Kidney epithelial cell (primary cell): ENCODE measurements around the gene NRARP. TPM values are rescaled to one million over a fixed set of nuclear protein-coding genes. Genes with fewer than 3 reads are reported as not detected.

Experiments
- DNase-seq: peaks from one replicate; pipeline ENCODE4 v3.0.0-alpha.2; 2010; ENCODE audit warnings: low read depth
- H3K27me3 ChIP-seq: 2 replicates; pipeline ENCODE4 v1.6.0; 2011; ENCODE audit warnings: low read length; ENCODE audit not compliant: control insufficient read depth, insufficient read depth
- H3K36me3 ChIP-seq: 2 replicates; pipeline ENCODE4 v1.5.1; 2011; ENCODE audit warnings: low read length; ENCODE audit not compliant: control insufficient read depth, insufficient read depth
- H3K4me3 ChIP-seq: 2 replicates; pipeline ENCODE4 v1.5.1; 2011; ENCODE audit warnings: low read depth, mild to moderate bottlenecking, control low read depth, low read length
- total RNA-seq: library from RNA; depleted of rRNA; stranded (reverse); fragments of >200 nt; gene quantifications from 2 replicates; pipeline ENCODE4 v1.2.3, GENCODE V29; 2015
- TF ChIP-seq, protein P1 (sequence below): IDR thresholded peaks from 2 replicates; pipeline ENCODE4 v1.5.1; 2011; ENCODE audit warnings: mild to moderate bottlenecking, moderate library complexity, low read length, control low read depth, inconsistent platforms; ENCODE audit not compliant: insufficient read depth, poor library complexity, severe bottlenecking

The NRARP gene
- total RNA-seq, 1 donor from 2014 or later: 8.4 TPM

DNA sequence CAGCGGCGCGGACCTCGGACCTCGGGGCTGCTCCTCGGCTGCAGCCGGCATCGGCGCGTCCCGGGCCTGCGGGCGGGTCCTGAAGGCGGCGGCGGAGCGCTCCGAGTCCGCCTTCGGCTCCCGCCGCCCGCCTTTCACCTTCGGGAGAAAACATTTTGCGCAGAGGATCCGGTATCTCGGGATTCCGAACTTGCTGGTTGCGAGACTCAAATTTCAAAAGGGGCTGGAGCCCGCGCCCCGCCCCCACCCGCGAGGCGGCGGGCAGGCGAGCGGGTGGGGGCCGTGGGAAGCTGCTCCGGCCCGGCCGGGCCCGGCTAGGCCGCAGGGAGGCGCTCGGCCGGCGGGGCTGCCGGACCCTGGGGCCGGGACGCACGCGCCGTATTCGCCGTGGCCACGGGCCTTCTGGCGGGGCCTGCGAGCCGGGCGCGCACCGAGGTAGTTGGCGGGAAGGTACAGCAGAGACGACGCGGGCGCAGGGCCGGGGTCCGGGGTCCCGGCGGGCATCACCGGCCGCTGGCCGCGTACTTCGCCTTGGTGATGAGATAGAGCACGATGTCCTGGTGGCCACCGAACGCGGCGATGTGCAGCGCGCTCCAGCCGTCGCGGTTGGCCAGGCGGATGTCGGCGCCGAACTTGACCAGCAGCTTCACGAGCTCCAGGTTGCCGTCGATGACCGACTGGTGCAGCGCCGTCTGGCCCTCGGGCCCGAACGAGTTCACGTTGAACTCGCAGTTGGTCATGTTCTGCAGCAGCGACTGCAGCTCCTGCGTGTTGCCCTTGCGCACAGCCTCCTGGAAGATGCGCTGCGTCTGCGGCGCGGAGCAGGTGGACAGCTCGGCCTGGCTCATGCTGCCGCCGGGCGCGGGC lies 757 bp downstream of the NRARP start:
- Histone ChIP-seq H3K36me3 (no peaks in the 10 kb centered on the region), H3K4me3 (peak overlapping the region; percentile 33), H3K27me3 (peaks cover 36% of the 10 kb centered on the region)
- TF ChIP-seq, protein P1, sequence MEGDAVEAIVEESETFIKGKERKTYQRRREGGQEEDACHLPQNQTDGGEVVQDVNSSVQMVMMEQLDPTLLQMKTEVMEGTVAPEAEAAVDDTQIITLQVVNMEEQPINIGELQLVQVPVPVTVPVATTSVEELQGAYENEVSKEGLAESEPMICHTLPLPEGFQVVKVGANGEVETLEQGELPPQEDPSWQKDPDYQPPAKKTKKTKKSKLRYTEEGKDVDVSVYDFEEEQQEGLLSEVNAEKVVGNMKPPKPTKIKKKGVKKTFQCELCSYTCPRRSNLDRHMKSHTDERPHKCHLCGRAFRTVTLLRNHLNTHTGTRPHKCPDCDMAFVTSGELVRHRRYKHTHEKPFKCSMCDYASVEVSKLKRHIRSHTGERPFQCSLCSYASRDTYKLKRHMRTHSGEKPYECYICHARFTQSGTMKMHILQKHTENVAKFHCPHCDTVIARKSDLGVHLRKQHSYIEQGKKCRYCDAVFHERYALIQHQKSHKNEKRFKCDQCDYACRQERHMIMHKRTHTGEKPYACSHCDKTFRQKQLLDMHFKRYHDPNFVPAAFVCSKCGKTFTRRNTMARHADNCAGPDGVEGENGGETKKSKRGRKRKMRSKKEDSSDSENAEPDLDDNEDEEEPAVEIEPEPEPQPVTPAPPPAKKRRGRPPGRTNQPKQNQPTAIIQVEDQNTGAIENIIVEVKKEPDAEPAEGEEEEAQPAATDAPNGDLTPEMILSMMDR: no peak
- DNase-seq: no peak

DNA sequence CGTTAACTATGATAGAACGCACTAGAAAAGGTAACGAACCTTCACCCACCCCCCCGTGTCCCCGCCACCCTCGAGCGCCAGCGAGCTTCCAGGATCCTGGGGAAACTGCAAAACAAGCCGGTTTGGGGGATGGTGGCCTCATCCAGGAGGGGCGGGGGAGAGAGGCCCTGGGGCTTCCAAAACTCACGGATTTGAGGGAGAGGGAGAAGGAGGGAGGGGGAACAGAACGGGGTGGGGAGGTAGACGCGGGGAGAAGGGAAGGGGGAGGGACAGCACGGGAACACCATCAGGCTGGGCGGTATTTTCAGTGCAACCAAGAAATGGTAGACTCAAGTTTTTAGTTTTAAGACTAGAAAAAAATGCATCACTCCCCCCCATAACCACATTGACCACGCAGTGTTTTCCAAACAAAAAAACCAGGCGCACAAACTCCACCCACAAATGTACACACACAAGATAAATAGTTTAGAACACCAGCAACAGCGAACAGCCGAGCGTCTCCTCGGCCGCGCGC lies 1.4 kb downstream of the NRARP start:
- TF ChIP-seq, protein P1: no peak
- peak overlapping the region; percentile 33 for H3K4me3 ChIP-seq
- H3K27me3 ChIP-seq: peaks cover 39% of the 10 kb centered on the region
- no peaks in the 10 kb centered on the region for H3K36me3 ChIP-seq
- no peak for DNase-seq

DNA sequence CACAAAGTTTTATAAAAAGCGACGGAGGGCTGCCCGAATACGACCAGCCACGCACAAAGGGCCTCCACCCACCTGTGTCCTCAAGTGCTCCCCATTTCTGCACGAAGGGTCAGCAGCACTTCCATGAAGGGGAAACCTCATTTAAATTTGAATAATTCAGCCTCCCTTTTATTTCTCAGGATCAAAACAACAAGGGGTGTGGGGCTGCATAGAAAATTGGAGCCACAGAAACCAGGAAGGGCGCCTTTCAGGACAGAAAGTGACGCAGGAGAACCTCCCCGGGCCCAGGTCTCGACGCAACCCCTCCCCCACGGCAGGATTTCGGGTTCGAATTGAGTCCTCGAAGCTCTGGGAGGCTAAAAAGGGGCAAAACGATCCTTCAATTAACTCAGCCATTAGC lies 2.1 kb downstream of the NRARP start:
- no peak for DNase-seq
- peaks cover 42% of the 10 kb centered on the region for H3K27me3 ChIP-seq
- H3K36me3 ChIP-seq: no peaks in the 10 kb centered on the region
- TF ChIP-seq, protein P1: no peak
- no peak overlapping the region for H3K4me3 ChIP-seq

DNA sequence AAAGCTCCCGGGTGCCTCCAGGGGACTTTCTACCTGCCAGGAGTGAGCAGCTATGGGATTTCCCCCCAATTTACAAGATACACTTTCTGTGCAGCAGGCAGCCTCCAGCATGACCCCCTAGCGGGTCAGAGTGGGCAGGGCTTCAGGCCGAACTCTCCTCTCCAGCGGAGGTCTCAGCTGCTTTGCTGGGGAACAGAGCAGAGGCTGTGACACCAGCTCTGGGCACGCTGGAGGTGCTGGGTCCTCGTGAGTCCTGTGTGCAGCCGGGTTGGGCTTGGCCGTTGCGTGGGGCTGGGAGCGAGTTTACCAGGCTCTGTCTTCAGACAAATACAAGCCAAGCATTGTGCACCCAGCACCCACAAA lies 2.9 kb downstream of the NRARP start:
- Histone ChIP-seq H3K27me3 (peaks cover 48% of the 10 kb centered on the region), H3K4me3 (no peak overlapping the region), H3K36me3 (no peaks in the 10 kb centered on the region)
- DNase-seq: no peak
- TF ChIP-seq, protein P1: no peak

DNA sequence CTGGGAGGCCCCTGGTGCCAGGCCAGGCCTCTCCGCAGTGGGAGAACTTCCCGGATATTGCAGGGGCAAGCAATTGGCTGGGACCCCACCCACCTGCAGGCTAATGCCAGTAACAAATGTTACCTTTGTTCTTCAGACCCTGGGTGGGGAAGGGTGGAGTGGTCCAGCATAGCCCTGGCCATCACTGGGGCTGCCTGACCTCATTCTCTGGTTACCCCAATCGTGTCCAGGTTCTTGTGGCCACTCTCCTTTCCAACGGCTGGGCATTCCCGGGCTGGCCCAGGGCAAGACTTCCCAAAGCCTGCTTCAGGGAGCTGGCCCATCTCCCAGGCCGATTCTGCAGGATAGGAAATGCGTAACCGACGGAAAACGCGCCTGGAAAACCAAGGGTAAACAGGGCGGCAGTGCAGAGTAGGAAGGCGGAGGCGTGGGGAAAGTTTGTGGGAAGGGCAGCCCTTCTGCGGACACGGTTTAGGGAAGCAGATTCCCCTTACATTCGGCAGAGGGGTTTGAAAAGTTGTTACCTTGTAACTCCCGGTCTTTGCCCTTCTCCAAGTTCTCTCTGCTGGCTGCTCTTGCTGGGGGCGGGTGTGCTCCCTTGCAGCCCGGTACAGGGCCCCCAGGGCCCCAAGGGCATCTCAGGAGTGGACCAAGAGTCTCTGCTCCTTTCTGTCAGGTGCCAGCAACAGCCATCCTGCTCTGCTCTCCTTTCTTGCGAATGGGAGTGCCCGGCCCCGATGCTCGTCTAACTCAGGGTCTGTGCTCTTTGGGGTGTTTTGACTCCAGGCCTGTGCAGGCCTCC lies 3.5 kb downstream of the NRARP start:
- TF ChIP-seq, protein P1: no peak
- Histone ChIP-seq H3K4me3 (no peak overlapping the region), H3K36me3 (no peaks in the 10 kb centered on the region), H3K27me3 (peaks cover 48% of the 10 kb centered on the region)
- no peak for DNase-seq
